SK-N-DZ (cell line): Measurements from ENCODE around the gene CRP.
"Not testable (repeated sequence)": the region's sequence is repeated elsewhere in the genome, so short reads cannot be mapped to it uniquely, and the experiment has no call there.

ENCODE experiments used
- DNase-seq: peaks from one replicate; pipeline ENCODE4 v3.0.0-alpha.2; 2015; ENCODE audit warnings: low spot score

CRP gene

DNA sequence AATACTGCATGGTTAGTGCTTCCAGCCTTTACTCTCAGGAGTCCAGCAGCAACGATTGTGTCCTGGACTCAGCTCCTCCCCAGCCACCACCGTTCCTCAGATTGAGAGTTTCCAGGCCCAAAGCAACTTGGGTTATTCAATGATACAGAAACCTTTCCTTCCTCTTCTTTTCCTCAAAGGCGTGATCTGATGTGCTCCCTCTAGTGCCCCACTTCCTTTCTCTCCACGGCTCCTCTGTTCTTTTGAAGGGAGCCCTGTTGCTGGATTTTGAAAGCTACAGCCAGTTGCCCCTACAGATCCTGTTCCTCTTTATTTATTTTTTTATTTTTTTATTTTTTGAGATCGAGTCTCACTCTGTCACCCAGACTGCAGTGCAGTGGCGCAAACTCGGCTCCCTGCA is 14.1 kb downstream of the CRP start:
- DNase-seq, result no peak

DNA sequence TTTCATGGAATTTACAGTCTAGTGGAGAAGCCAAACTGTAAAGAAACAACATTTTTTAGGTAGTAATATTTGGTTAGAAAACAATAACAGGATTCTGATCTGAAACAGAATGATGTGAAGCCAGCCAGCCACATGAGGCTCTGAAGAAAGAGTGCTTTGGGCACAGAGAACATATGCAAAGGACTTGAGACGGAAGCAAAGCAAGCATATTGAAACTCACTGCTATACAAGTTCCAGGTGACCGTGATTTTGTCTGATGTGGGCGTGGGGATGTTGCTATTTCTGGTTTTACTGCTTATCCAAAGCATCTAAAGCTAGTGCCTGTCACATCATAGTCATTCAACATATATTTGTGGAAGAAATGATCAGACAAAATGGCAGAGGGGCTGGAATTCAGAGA is 14.7 kb downstream of the CRP start:
- no peak for DNase-seq

DNA sequence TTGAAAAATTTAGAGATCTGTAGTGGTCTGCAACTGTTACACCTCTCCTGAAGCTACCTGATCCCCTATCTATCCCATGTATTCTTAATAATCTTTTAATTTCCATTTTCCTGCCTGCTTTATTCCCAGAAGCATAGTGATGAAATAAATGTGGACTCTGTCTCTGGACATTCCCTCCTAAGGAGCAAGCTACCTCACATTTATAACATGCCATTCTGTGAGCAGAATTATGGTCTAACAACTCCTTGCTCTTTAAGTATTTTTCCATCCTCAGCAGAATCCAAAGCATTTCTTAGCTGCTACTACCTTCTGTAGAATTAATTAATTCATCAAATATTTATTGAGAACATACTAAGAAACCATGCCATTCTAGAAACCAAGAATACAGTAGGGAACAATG is 15.1 kb downstream of the CRP start:
- DNase-seq, result no peak

GRCh38 chr1:159687511-159687910 is 26.9 kb downstream of the CRP start:
- no peak for DNase-seq

DNA sequence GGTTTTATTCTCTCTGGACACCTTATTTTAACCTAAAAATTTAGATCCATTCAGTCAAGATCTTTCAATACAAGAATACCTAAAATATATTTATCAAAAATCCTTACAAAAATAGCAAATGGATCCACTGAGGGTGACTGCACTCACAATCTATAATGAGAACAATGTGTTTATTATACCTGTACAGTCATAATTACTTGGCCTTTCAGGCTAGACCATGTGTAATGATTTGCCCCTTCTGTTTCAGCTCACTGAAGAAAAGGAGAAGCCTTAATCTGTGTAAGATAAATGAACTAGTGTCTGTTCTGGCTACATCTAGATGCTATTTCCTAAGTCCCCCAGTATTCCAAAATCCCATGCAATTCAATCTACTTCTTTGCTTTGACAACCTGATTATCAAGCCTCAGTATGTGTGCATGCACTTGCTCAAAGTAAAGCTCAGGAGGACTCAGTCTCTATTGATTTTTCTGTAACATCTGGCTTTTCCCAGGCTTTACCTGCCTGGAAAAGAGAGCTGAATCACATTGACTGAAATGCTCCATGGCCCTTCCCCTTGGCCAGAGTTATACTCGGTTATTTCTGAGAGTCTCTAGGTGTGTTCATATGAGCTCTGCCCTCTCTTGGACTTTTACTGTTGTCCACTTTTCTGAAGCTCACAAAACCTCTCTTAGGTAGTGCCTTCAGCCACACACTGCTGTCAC is 27.6 kb downstream of the CRP start:
- no peak for DNase-seq

- no peak for DNase-seq
Measured at GRCh38 chr1:159678939-159679338, 35.5 kb downstream of the CRP start.

GRCh38 chr1:159675046-159675445 is 39.3 kb downstream of the CRP start:
- no peak for DNase-seq

- DNase-seq, result not testable (repeated sequence)
Measured at GRCh38 chr1:159672390-159672789, 42.0 kb downstream of the CRP start.

DNA sequence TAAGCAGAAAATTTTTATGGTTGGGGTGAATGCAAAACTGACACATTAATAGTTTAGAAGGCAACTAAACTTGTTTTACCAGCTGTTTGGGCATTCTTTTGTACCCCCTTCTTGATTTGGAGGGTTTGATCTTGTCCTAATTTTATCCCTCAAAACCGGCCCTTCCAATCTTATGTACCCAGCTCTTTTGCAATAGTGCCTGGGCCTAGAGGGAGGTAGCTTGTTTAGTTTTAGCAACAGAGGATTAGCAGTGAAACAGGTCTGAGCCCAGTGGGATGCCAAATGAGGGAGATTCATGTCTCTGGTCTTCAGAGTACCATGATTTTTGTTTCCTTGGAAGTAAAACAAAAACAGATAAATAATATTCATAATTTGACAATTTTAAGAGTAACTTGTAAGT is 45.1 kb downstream of the CRP start:
- no peak for DNase-seq

- no peak for DNase-seq
Measured at GRCh38 chr1:159668739-159669138, 45.6 kb downstream of the CRP start.

DNA sequence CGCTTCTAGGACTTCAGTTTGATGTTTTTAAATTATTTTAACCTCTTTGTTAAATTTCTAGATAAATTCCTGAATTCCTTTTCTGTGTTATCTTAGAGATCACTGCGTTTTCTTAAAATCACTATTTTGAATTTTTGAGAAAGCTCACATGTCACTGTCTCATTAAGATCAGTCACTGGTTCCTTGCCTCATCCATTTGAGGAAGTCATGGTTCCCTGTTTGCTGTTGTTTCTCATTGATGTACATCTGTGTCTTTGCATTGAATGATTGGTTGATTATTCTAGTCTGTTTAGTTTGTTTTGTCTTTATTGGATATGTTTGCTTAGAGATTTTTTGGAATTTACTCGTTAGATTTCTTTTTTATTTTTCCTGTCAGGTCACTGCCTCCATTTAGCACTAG is 50.1 kb downstream of the CRP start:
- no peak for DNase-seq

- no peak for DNase-seq
Measured at GRCh38 chr1:159663552-159663951, 50.8 kb downstream of the CRP start.
